GM18868 (cell line): Measurements from ENCODE around the gene ADGRB3.
A peak's percentile ranks its signal among the peaks of the same experiment; 100 is the strongest.
"Not testable (repeated sequence)": the region's sequence is repeated elsewhere in the genome, so short reads cannot be mapped to it uniquely, and the experiment has no call there.

Source experiments
- ATAC-seq: cut with Tn5 transposase; IDR thresholded peaks from one replicate; pipeline ENCODE4 v1.9.1; 2021; ENCODE audit warnings: mild to moderate bottlenecking, moderate library complexity; ENCODE audit not compliant: unreplicated experiment

Gene ADGRB3

GRCh38 chr6:68649669-68650068 is 14.6 kb downstream of the ADGRB3 start:
- ATAC-seq, result no peak

DNA sequence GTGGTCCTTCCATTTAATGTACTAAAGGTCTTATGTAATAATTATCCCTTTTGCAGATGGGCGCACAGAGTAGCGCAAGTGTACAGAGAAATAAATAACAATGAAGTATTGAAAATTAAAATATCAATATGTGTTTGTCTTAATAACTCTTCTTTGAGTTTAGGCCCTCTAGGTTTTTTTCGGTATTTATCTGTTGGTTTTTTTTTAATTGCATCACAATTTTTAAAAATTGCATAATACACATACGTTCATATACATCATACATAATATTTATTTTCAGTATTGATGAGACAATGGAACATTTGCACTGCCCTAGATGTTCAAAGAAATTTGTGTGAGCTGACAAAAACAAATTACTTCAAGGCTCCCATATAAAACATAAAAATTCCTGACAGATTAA is 15.1 kb downstream of the ADGRB3 start:
- no peak for ATAC-seq

DNA sequence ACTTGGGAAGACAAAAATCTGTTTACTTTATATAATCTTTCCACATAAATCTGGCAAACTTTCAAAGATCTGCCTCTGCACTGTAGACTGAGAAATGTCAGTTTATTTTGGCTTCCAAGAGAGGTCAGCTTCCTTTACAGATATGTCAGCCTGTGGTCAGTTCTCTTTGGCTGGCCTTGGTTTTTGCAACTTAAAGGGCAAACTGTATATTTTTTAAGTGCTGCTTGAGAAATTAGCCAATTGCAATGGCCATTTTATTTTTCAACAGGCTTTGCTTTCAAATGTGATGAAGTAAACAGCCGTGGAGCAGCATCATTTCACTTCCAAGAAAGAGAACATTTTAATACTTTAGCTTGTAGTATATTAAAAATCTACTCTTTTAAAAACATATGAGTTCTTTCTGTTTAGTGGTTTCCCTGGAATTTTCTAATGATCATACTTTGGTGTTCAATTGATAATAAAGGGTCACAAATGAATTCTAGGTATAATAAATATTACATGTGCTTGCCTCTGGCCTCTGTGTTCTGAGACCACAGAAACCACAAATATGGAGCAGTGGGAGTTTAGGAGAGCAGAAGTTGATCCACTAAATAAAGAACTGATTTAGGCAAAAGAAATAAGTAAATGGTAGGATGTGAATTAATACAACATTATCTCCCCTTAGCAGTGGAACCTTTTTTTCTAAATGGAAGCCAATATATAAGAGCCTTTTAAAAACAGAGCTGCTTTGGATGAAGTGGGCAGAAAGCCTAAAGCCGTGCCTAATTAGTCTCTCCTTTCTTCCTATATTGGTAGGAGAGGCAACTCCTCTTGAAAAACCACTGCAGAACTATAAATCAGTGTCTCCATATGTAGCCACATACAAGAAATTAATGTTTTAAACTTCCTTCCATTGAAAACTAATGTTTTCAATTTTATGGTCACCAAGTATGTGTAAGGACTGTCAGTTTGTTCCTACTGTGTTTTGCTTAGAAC is 16.2 kb downstream of the ADGRB3 start:
- ATAC-seq, result no peak

- ATAC-seq, result no peak
Measured at GRCh38 chr6:68652117-68652536, 17.0 kb downstream of the ADGRB3 start.

DNA sequence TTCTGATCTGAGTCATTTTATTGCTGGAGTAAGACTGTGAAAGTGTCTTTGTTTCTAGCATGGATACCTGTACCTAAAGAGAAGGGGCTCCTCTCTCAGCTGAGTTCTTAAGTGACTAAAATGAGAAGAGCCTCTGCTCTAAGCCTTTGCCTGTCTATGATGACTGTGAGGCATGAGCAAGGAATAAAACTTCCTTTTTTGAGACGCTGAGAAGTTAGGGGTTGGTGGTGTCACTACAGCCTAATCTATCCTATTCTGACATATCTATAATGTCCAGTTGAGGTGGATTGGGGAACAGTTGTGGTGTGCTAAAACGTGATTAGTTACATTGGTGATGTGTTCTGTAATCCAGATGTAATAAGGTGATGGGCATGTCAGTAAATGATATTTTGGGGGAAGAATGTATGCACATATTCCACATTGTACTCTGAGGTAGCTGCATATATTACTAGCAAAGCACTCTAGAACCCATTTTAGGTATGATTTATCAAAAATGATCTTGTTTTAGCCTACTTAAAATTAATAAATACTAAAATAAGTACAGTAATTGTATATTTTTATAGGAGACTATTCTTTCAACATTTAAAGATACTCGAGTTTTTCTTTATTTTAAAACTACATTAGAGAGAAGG is 18.1 kb downstream of the ADGRB3 start:
- peak; percentile 37 for ATAC-seq

DNA sequence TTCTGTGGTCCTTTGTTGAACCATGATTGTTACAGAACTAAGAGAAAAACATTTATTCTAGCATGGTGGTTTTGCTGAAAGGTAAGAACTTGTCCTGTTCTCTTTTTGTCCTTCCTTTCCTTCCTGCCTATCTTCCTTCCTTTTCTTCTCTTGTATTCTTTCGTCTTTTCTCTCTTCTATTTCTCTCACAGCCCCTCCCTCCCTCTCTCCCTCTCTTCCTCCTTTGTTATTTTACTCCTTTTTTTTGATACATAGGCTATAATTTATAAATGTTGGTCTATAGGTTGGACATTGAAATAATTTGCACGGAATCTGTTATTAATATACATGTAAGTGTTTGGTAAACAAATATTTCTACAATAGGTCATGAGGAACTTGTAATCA is 18.6 kb downstream of the ADGRB3 start:
- no peak for ATAC-seq

GRCh38 chr6:68654134-68654533 is 19.1 kb downstream of the ADGRB3 start:
- ATAC-seq, result no peak

GRCh38 chr6:68655028-68655427 is 19.9 kb downstream of the ADGRB3 start:
- no peak for ATAC-seq

- no peak for ATAC-seq
Measured at GRCh38 chr6:68657374-68658139, 22.5 kb downstream of the ADGRB3 start.

DNA sequence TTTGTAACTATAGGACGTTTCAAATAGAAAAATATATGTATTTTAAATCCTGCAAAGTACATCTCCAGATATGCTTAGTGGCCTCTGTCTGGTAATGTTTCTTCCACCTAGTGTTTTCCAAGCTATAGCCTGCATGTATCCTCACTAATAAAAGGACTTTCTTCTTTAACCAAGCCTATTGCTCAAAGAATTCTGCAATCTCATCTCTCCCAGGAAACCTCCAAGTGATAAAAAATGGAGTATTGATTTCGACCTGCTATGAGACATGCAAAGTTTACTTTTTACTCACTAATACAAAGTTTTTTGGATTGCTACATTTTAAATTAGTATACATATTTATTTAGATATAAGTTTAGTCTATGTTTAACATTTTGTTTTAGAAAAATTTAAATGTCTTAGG is 23.3 kb downstream of the ADGRB3 start:
- no peak for ATAC-seq

- ATAC-seq, result no peak
Measured at GRCh38 chr6:68673255-68673654, 38.2 kb downstream of the ADGRB3 start.

- no peak for ATAC-seq
Measured at GRCh38 chr6:68675548-68675947, 40.5 kb downstream of the ADGRB3 start.

DNA sequence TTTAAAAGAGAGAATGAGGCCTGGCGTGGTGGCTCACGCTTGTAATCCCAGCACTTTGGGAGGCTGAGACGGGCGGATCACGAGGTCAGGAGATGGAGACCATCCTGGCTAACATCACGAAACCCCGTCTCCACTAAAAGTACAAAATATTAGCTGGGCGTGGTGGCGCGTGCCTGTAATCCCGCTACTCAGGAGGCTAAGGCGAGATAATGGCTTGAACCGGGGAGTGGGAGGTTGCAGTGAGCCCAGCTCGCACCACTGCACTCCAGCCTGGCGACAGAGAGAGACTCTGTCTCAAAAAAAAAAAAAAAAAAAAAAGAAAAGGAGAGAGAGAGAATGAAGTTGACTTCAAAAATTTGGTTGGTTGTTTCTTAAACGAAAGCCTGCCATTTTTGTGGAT is 41.0 kb downstream of the ADGRB3 start:
- ATAC-seq, result not testable (repeated sequence)

GRCh38 chr6:68677058-68677457 is 42.0 kb downstream of the ADGRB3 start:
- no peak for ATAC-seq

- ATAC-seq, result no peak
Measured at GRCh38 chr6:68679399-68679798, 44.3 kb downstream of the ADGRB3 start.

DNA sequence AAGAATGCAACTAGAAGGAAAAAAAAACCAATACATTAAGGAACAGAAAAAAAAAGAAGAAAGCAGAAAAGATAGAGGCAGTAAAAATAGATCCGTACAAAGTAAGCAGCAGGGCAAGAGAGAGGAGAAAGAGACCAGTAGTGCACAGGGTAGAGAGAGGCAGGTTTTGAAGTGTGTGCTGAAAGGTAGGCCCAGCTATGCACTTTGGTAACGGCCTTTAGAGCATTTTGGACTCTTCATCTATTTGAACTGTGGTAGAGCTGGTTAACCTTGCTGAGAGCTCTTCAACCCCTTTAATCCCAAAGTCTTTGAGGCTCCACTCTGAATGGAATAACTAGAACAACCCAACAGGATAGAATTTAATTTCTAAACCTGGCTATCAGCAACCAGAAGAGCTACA is 45.2 kb downstream of the ADGRB3 start:
- ATAC-seq, result no peak

GRCh38 chr6:68689910-68690309 is 54.8 kb downstream of the ADGRB3 start:
- ATAC-seq, result no peak

DNA sequence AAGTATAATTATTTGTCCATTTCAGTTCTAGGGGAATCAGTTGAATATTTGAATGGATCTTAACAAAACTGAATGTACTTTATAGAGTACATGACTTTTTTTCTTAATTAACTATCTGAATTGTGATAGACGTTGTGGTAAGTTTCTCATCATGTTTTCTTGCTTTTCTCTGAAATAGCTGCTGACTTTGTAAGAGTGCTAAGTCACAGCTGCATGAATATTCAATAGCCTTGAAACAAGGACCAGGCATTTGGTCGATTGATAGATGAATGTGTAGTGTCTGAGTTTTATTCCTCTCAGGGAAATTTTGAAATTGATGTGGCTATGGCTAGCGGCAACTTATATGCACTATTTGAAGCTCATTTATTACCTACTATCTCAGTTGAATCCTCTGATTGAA is 56.0 kb downstream of the ADGRB3 start:
- no peak for ATAC-seq

- no peak for ATAC-seq
Measured at GRCh38 chr6:68693271-68693670, 58.2 kb downstream of the ADGRB3 start.

- ATAC-seq, result no peak
Measured at GRCh38 chr6:68695403-68695802, 60.3 kb downstream of the ADGRB3 start.

DNA sequence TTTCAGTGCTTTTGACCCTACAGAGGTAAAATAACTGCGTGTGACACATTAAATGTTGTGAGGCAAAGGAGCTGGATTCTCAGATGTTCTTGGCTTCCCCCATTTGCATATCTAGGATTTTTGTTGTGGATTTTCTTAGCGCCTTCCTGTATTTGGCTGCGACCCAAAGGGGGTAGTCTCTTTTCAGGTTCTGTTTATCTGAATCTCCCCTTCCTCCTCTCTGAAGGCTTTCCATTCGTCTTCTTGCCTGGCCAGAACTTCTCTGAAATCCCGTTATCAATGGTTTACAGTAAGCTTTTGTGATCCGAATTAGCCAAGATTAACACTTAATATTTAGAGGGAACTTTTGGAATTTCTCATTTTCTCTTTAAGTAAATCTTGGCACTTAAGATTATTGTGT is 60.8 kb downstream of the ADGRB3 start:
- ATAC-seq, result no peak

GRCh38 chr6:68697394-68697793 is 62.3 kb downstream of the ADGRB3 start:
- no peak for ATAC-seq
